ENCODE measurements around the gene KLK12.

DNA sequence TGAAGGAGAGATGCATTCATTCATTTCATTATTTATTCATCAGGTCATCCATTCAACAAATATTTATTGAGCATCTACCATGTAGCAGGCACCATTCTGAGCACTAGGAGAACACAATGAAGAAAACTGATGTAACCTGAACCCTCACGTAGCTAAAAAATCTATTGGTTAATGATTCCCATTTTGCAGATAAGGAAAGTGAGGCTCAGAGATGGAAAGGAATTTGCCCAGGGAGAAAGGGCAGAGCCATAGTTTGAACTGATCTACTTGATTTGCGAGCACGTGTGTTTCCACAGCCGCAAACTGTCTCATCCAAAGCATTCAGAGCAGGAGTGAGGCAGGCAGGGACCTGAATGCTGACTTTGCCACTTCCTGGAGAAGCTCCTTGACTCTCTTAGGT is 36.1 kb downstream of the KLK12 start:
- no peak for TF ChIP-seq POLR2A (IDR thresholded peaks at IDR 0.05)
- TF ChIP-seq CTCF (IDR thresholded peaks at IDR 0.05), result no peak
